Testis (tissue), 3 donors: ENCODE results near the gene CDH12. TPM values are rescaled to one million over a fixed set of nuclear protein-coding genes. Genes with fewer than 3 reads are reported as not detected.

Experiments used
- DNase-seq: peaks from one replicate; pipeline ENCODE4 v3.0.0-alpha.2; 2019
- H3K27ac ChIP-seq, 2 donors: fragments of 200-600 bp; sonication (generic); one replicate each; pipeline ENCODE4 v1.5.1; 2019
- H3K27me3 ChIP-seq: fragments of 200-600 bp; sonication (generic); one replicate; pipeline ENCODE4 v1.5.1; 2019
- H3K36me3 ChIP-seq: fragments of 200-600 bp; sonication (generic); one replicate; pipeline ENCODE4 v1.5.1; 2017; ENCODE audit warnings: low read depth; ENCODE audit errors: missing control alignments
- H3K4me1 ChIP-seq: fragments of 200-600 bp; sonication (generic); one replicate; pipeline ENCODE4 v1.5.1; 2019
- H3K4me3 ChIP-seq, 2 donors: fragments of 200-600 bp; sonication (generic); one replicate each; pipeline ENCODE4 v1.5.1; 2017 to 2019
- H3K9me3 ChIP-seq: fragments of 200-600 bp; sonication (generic); one replicate; pipeline ENCODE4 v1.5.1; 2017
- CTCF ChIP-seq, 3 experiments: fragments of 450-650 bp in 2 of 3; fragments of 200-600 bp in 1 of 3; sonication (generic) in 1 of 3; IDR thresholded peaks; one replicate each; pipeline ENCODE4 v1.5.1; 2016 to 2019; ENCODE audit warnings: antibody characterized with exemption in 3 of 3, mild to moderate bottlenecking in 2 of 3, moderate library complexity in 1 of 3
- POLR2A ChIP-seq: fragments of 450-650 bp; IDR thresholded peaks from one replicate; pipeline ENCODE4 v1.6.1; 2017; ENCODE audit warnings: antibody characterized with exemption, mild to moderate bottlenecking, moderate library complexity
- WGBS, 2 donors: methylation state at CpG; one replicate each; pipeline ENCODE4 v1.1.5; 2018; 5-methylcytosine and 5-hydroxymethylcytosine counted together
- intact Hi-C: fragments of 100-400 bp; cut with DNase I; formaldehyde crosslinking; loops from one replicate; pipeline ENCODE4 v1.15.1; 2023; ENCODE audit warnings: low total_unique reads
- polyA plus RNA-seq: library from polyadenylated mRNA; stranded (reverse); fragments of 350-450 nt; fragmentation: Illumina TruSeq; extraction: RNeasy Lipid Tissue Mini Kit (QIAGEN cat#74804); gene quantifications from one replicate; pipeline ENCODE4 v1.2.3, GENCODE V29; 2014; ENCODE audit warnings: low read depth, low replicate concordance; ENCODE audit not compliant: insufficient read depth
- total RNA-seq, 2 donors: library from RNA; depleted of rRNA; stranded (reverse); fragments of >200 nt; gene quantifications; one replicate each; pipeline ENCODE4 v1.2.3, GENCODE V29; 2016

Gene CDH12
- total and polyA plus RNA-seq, 3 donors from 2014 or later: 0.87 to 2.3 (median 2.3) TPM

GRCh38 chr5:22372826-22373660, 480.1 kb downstream of the CDH12 start:
- H3K4me3 ChIP-seq: no peak overlapping the region
- 40 to 60% methylated on average over 1 of the region's 1 CpG for WGBS, 2 donors
- intact Hi-C loops: no loop called here
- no peaks in the 10 kb centered on the region for H3K4me1 ChIP-seq
- TF ChIP-seq CTCF (IDR thresholded peaks at IDR 0.05) (no peak), POLR2A (no peak)
- no peak for DNase-seq
- no peaks in the 10 kb centered on the region for H3K9me3 ChIP-seq
- no peaks in the 10 kb centered on the region for H3K36me3 ChIP-seq
- H3K27ac ChIP-seq: no peak overlapping the region
- H3K27me3 ChIP-seq: no peaks in the 10 kb centered on the region

- no peak for DNase-seq
- TF ChIP-seq CTCF (IDR thresholded peaks at IDR 0.05): no peak
- TF ChIP-seq POLR2A: no peak
- no peaks in the 10 kb centered on the region for H3K4me1 ChIP-seq
- H3K4me3 ChIP-seq: no peak overlapping the region
- 75% methylated on average over 8 of the region's 8 CpGs for WGBS, 2 donors
- no peaks in the 10 kb centered on the region for H3K27me3 ChIP-seq
- no peak overlapping the region for H3K27ac ChIP-seq
- H3K36me3 ChIP-seq: no peaks in the 10 kb centered on the region
- no peaks in the 10 kb centered on the region for H3K9me3 ChIP-seq
- intact Hi-C loops: no loop called here
Observed at GRCh38 chr5:22372376-22372775, 480.8 kb downstream of the CDH12 start.

GRCh38 chr5:22354956-22355355, 498.2 kb downstream of the CDH12 start:
- 63 to 72% methylated on average over 3 of the region's 3 CpGs for WGBS, 2 donors
- Histone ChIP-seq H3K36me3 (no peaks in the 10 kb centered on the region), H3K27me3 (no peaks in the 10 kb centered on the region), H3K4me3 (no peak overlapping the region), H3K9me3 (no peaks in the 10 kb centered on the region), H3K4me1 (no peaks in the 10 kb centered on the region), H3K27ac (no peak overlapping the region)
- TF ChIP-seq CTCF (IDR thresholded peaks at IDR 0.05) (no peak), POLR2A (no peak)
- DNase-seq: no peak
- intact Hi-C loops: no loop called here

- TF ChIP-seq CTCF (IDR thresholded peaks at IDR 0.05) (no peak), POLR2A (no peak)
- WGBS, 2 donors: 76 to 80% methylated on average over 4 of the region's 4 CpGs
- Histone ChIP-seq H3K9me3 (no peaks in the 10 kb centered on the region), H3K4me3 (no peak overlapping the region), H3K27me3 (no peaks in the 10 kb centered on the region), H3K4me1 (no peaks in the 10 kb centered on the region), H3K36me3 (no peaks in the 10 kb centered on the region), H3K27ac (no peak overlapping the region)
- DNase-seq: no peak
- intact Hi-C loops: no loop called here
Observed at GRCh38 chr5:22352493-22352892, 500.7 kb downstream of the CDH12 start.

GRCh38 chr5:22351178-22351577, 502.0 kb downstream of the CDH12 start:
- WGBS, 2 donors: 65 to 92% methylated on average over 2 of the region's 2 CpGs
- H3K4me1 ChIP-seq: no peaks in the 10 kb centered on the region
- TF ChIP-seq POLR2A (no peak), CTCF (IDR thresholded peaks at IDR 0.05) (no peak)
- H3K4me3 ChIP-seq: no peak overlapping the region
- no peaks in the 10 kb centered on the region for H3K27me3 ChIP-seq
- no peaks in the 10 kb centered on the region for H3K9me3 ChIP-seq
- H3K27ac ChIP-seq: no peak overlapping the region
- no peaks in the 10 kb centered on the region for H3K36me3 ChIP-seq
- DNase-seq: no peak
- intact Hi-C loops: no loop called here
